Erythroblast (primary cell): ENCODE results near the gene CYTH1.

Experiments
- GATA1 ChIP-seq: IDR thresholded peaks from 2 replicates; pipeline ENCODE4 v1.6.1; 2011; ENCODE audit warnings: low read depth, mild to moderate bottlenecking, control low read depth, low read length, moderate library complexity
- POLR2A ChIP-seq: IDR thresholded peaks from 2 replicates; pipeline ENCODE4 v1.6.1; 2011; ENCODE audit warnings: mild to moderate bottlenecking, low read length

DNA sequence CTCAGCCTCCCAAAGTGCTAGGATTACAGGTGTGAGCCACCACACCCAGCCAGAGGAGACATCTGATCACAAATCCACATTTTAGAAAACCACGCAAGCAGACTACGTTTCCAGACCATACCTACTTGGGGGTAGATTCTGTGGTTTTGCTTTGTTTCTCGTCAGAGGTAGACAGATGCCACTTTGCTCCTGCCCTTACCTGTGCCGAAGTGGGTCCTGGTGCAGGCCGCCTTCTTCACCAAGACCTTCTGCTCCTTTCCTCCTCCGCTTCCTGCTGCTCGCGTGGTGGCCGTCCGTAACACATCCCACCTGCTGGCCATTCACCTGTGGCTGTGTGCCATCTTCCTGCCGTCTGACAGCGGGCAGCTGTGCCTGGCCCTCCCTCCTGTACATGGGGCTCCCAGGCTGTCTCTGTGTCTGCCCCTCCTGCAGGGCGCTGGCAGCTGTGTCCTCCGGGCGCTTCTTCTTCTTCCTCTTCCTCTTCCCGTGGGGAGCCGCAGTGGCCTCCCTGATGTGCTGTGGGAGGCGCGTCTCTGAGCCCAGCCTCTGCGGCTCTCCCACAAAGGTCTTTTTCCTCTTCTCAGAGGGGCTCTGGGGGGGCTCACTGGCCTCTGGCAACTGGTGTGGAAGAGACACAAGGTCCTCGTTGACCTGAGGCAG, 21.2 kb upstream of the CYTH1 start:
- TF ChIP-seq POLR2A, result no peak
- no peak for TF ChIP-seq GATA1
